GM19099 (cell line): ENCODE results near the gene ABCC2.

Experiments used
- POLR2A ChIP-seq: IDR thresholded peaks from 3 replicates; pipeline ENCODE4 v1.6.1; 2011; ENCODE audit warnings: low read depth; ENCODE audit not compliant: insufficient read length; ENCODE audit errors: extremely low read depth

ABCC2 gene

DNA sequence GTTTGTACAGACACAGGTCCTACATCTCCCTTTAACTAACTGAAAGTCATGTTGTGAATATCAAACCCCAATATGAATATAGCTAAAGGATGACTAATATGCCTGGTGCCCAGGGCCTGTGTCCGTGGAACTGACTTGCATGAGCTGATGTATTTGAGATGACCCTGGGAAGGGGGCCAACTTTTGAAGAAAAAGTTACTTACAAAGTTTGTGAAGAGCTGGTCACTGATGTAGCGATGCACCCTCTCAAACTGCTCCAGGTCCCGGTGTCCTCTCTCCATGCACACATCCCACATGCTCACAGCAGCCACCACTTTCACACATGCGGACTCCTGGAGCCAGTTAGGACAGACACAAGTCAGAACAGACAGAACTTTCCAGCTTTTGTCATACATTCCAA, 106.2 kb downstream of the ABCC2 start:
- no peak for TF ChIP-seq POLR2A

DNA sequence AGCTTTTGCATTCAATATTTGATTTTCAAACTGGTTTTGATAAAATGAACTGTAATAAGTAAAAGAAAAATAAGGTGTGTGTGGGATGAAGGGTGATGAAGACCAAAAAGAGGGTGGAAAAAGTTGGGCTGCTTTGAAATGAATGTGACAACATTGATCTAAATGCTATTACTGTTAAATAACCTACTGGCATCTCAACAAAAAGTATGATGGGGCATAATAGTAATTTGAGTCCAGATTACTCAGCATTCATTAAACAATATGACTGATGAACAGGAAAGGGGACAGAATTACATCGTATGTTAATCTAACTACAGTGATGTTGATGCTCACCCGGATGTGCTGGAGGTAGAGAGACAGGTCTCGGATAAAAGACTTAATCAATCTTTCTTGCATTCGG, 112.2 kb downstream of the ABCC2 start:
- TF ChIP-seq POLR2A, result no peak

DNA sequence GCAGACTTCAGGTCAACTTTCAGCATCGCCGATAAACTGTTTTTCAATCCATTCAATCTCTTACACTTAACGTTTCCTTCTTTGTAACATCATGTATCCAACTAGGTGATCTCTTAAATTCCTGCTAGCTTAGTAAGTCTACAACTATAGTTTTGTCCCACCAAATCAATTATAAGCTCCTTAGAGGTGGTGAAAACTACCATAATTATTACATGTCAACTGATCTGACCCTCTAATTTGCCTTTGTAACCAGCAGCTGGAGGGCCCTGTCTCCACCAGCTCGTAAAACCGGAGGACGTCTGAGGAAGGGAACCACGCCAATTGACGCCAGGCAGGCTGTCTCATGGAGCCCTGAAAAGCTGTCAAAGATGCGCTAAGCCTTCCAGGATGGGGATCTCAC, 113.4 kb downstream of the ABCC2 start:
- TF ChIP-seq POLR2A, result no peak
